NOMO-1 treated with dmso at 0.1 percent for 144 hours (cell line): ENCODE results near the gene TALDO1.

Experiments
- DNase-seq: peaks from one replicate; lab custom pipeline; 2025; ENCODE audit not compliant: unreplicated experiment; lab: John Stamatoyannopoulos, UW

Gene TALDO1

GRCh38 chr11:714436-714835, 32.8 kb upstream of the TALDO1 start:
- no peak for DNase-seq

GRCh38 chr11:719214-720016, 27.8 kb upstream of the TALDO1 start:
- no peak for DNase-seq

GRCh38 chr11:720017-720641, 27.1 kb upstream of the TALDO1 start:
- no peak for DNase-seq

- no peak for DNase-seq
Observed at GRCh38 chr11:720642-721246, 26.5 kb upstream of the TALDO1 start.

GRCh38 chr11:721247-721740, 26.0 kb upstream of the TALDO1 start:
- DNase-seq = no peak

GRCh38 chr11:721741-722345, 25.4 kb upstream of the TALDO1 start:
- DNase-seq = peak; percentile 52

GRCh38 chr11:722346-722811, 24.9 kb upstream of the TALDO1 start:
- no peak for DNase-seq

GRCh38 chr11:723120-723883, 24.0 kb upstream of the TALDO1 start:
- DNase-seq = no peak

- DNase-seq = no peak
Observed at GRCh38 chr11:724049-724777, 23.1 kb upstream of the TALDO1 start.

GRCh38 chr11:724778-725386, 22.4 kb upstream of the TALDO1 start:
- DNase-seq = no peak

DNA sequence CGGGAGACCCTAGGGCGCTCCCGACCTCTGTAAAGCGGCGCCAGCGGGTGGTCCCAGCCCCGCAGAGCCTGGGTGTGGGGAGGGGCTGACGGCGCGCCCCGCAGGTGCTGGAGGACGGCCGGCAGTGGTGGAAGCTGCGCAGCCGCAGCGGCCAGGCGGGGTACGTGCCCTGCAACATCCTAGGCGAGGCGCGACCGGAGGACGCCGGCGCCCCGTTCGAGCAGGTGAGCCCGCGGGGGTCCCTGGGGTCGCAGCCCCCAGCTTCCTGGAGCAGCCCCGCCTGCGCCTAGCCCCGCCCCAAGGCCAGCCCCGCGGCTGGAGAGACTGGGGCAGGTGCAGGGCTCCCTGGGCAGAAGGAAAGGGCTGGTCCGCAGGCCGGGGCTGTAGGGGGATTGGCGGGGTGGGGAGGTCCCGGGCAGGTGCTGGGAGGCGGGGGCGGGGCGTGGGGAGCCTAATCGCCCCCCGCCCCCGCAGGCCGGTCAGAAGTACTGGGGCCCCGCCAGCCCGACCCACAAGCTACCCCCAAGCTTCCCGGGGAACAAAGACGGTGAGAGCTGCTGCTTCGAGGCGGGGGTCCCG, 21.6 kb upstream of the TALDO1 start:
- no peak for DNase-seq

GRCh38 chr11:726278-727220, 20.7 kb upstream of the TALDO1 start:
- no peak for DNase-seq

GRCh38 chr11:727281-727701, 20.0 kb upstream of the TALDO1 start:
- DNase-seq = no peak

DNA sequence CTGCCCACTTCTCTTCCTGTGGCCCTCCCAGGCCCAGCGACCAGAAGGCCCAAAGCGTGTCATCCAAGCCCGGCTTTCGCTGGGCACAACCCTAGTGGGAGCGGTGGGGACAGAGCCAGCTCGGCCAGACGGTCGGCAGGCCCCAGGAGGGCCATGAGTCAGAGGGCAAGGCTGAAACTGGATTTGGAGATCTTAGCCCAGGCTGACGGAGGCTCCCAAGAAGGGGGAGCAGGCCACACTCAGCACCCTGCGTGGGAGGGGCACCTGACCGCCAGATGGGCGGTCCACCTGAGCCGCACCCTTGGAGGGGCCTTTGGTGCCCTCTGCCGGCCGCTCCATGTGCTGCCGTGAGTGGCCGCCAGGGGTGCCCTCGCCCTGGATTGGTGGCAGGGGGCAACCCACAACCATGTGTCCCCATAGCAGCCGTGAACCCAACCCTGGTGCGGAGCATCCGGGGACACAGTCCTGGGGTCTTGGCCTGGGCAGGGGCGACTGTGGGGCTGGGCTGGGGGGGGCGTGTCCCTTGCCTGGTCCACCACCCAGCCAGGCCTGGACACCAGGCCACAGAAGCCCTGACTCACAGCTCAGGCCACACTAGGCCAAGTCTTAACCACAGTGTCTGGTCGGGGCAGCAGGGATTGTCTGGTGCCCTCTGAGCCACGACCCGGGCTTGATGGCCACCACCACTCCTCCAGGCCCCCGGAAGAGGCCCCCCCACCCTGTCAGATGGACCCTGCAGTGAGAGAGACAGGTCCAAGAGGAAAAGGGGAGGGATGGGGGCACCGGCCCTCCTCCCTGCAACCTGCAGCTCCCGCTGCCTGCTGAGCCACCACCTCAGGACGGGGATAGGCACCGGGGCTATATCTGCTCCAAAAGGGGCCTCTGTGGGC, 19.2 kb upstream of the TALDO1 start:
- no peak for DNase-seq

DNA sequence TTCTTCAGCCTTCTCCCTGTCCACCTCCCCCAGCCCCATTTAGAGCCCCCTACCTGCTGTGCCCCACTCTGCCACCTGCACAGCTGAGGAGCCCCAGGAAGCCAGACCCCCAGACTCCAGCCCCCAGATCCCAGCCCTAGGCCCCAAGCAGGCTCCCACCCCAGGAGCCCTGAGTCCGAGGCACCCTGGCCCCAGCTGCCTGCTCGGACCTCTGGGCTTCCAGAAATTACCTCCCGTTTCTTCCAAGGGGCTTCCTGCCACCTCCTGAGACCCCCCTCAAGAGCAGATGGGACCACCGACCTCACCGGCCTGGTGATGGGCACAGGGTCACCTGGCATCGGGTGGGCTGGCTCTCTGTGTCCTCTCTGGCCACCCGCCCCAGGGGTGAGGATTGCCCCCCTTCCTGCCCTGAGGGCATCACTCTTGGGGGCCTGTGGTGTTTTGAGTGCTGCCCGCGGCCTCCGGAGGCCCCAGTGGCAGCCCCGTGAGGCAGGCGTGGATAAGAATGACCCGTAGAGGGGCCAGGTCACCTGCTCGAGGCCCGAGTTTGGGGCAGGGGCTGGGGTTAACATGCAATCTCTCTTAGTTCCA, 18.3 kb upstream of the TALDO1 start:
- DNase-seq = no peak

DNA sequence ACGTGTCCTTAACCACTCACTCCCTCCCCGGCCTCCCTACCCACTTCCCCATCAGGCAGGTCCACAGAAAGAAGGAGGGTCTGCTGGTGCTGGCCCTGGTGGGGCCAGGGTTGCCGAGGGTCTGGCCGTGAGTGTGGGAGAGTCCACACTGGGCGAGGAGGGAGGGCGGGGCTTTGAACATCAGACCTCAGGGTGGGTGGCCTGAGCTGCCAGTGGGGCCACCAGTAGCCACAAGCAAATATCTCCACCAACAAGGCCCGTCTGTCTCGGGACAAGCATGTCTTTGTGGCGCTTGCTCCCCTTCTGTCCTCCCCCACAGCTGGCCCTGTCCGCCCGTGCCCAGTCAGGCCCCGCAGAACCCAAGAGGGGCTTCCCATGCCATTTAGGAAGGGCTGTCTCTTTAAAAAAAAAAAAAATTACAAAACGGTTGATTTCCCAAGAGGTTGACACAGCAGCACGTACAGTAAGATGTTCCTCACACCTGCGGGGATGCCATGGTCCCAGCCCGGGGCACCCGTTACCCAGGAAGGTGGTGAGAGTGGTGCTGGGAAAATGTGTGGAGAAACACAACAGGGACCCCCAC, 17.7 kb upstream of the TALDO1 start:
- no peak for DNase-seq
